HTERT RPE-1 (cell line): ENCODE results near the gene C12orf43.
"Not testable (repeated sequence)": the region's sequence is repeated elsewhere in the genome, so short reads cannot be mapped to it uniquely, and the experiment has no call there.

ENCODE experiments used
- in situ Hi-C: fragments of 300-500 bp; cut with MboI; formaldehyde crosslinking; loops from 4 replicates; pipeline ENCODE4 v1.14.3; 2020; ENCODE audit warnings: low sequenced_read_pairs

C12orf43 gene

GRCh38 chr12:121015825-121016766, at the start of gene C12orf43:
Gene C12orf43 (minus strand): TSS chr12:121016487. CDS start chr12:121016474, 13 bp downstream.
- in situ Hi-C loops = no loop called here

- in situ Hi-C loops = no loop called here
Measured at GRCh38 chr12:121065345-121065744, 49.1 kb upstream of the C12orf43 start.

GRCh38 chr12:121064586-121064985, 48.3 kb upstream of the C12orf43 start:
- in situ Hi-C loops = not testable (repeated sequence)

- in situ Hi-C loops = no loop called here
Measured at GRCh38 chr12:121064116-121064515, 47.8 kb upstream of the C12orf43 start.

- in situ Hi-C loops = no loop called here
Measured at GRCh38 chr12:121062391-121063045, 46.2 kb upstream of the C12orf43 start.

- in situ Hi-C loops = no loop called here
Measured at GRCh38 chr12:121061831-121062230, 45.5 kb upstream of the C12orf43 start.

GRCh38 chr12:121060149-121061001, 44.1 kb upstream of the C12orf43 start:
- in situ Hi-C loops = no loop called here

GRCh38 chr12:121059031-121059898, 43.0 kb upstream of the C12orf43 start:
- in situ Hi-C loops = no loop called here

- in situ Hi-C loops = no loop called here
Measured at GRCh38 chr12:121057794-121058193, 41.5 kb upstream of the C12orf43 start.

- in situ Hi-C loops = no loop called here
Measured at GRCh38 chr12:121053706-121054105, 37.4 kb upstream of the C12orf43 start.

- in situ Hi-C loops = no loop called here
Measured at GRCh38 chr12:121050725-121051124, 34.4 kb upstream of the C12orf43 start.

GRCh38 chr12:121048442-121048841, 32.2 kb upstream of the C12orf43 start:
- in situ Hi-C loops = no loop called here

- in situ Hi-C loops = not testable (repeated sequence)
Measured at GRCh38 chr12:121047400-121047799, 31.1 kb upstream of the C12orf43 start.

GRCh38 chr12:121043067-121043466, 26.8 kb upstream of the C12orf43 start:
- in situ Hi-C loops = no loop called here

- in situ Hi-C loops = no loop called here
Measured at GRCh38 chr12:121038861-121039668, 22.8 kb upstream of the C12orf43 start, which contains the start of gene OASL. Gene OASL (minus strand): TSS chr12:121039246. CDS start chr12:121038971, 275 bp downstream.

GRCh38 chr12:121036810-121037326, 20.6 kb upstream of the C12orf43 start:
- in situ Hi-C loops = no loop called here

GRCh38 chr12:121034616-121035305, 18.5 kb upstream of the C12orf43 start:
- in situ Hi-C loops = no loop called here

GRCh38 chr12:121033625-121034349, 17.5 kb upstream of the C12orf43 start:
- in situ Hi-C loops = no loop called here
